Activated T-cell treated with anti-CD3 and anti-CD28 coated beads, Interleukin-2, amount 50 U/mL, for 1 hour (primary cell): ENCODE measurements around the gene UBTD2.
"Not testable (repeated sequence)": the region's sequence is repeated elsewhere in the genome, so short reads cannot be mapped to it uniquely, and the experiment has no call there.

Experiments used
- DNase-seq: peaks from one replicate; pipeline ENCODE4 v3.0.0-alpha.2; 2020

Gene UBTD2

GRCh38 chr5:172283020-172283861 lies at the start of gene UBTD2:
TSS of gene UBTD2 (minus strand) at chr5:172283764. CDS start at chr5:172283665, 99 bp downstream.
- no peak for DNase-seq

DNA sequence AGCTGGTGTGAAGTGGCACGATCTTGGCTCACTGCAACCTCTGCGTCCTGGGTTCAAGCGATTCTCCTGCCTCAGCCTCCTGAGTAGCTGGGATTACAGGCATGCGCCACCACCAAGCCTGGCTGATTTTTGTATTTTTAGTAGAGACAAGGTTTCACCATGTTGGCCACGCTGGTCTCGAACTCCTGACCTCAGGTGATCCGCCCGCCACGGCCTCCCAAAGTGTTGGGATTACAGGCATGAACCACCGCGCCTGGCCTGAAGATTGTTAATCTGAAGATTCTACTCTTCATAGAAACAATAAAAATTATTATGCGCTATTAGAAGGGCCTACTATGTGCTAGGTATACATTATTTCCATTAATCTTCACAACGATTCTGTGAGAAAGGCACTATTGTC lies 43.3 kb upstream of the UBTD2 start:
- DNase-seq, result not testable (repeated sequence)

DNA sequence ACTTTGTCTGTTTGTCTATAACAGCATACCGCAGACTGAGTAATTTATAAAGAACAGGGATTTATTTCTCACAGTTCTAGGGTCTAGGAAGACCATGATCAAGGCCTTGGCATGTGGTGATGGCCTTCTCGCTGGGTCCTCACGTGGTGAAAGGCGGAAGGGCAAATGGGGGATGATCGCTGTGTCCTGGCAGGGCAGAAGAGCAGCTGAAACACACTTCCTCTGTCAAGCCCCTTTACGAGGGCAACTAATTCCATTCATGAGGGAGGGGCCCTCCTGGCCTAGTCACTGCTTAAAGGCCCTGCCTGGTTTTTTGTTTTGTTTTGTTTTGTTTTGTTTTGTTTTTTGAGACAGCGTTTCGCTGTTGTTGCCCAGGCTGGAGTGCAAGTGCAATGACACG lies 41.9 kb upstream of the UBTD2 start:
- DNase-seq, result no peak

GRCh38 chr5:172322028-172322965 lies 38.7 kb upstream of the UBTD2 start:
- no peak for DNase-seq

DNA sequence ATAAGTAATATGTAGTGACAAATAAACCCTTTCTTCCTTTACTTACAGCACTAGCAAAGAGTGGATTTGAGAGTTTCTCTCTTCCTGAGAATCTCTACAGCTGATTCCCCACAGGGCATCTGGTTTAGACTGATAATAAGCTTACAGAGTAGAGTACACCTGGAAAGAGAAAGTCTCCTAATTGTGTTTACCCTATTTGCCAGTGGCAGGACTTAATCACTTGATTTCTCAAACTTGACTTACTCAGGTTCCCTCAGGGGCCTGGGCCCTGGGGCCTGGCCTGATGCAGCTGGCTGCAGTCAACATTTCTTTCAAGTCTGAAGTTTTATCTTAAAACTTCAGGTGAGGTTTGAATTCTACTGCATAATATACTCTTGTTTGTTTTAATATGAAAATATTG lies 38.0 kb upstream of the UBTD2 start:
- DNase-seq, result no peak

DNA sequence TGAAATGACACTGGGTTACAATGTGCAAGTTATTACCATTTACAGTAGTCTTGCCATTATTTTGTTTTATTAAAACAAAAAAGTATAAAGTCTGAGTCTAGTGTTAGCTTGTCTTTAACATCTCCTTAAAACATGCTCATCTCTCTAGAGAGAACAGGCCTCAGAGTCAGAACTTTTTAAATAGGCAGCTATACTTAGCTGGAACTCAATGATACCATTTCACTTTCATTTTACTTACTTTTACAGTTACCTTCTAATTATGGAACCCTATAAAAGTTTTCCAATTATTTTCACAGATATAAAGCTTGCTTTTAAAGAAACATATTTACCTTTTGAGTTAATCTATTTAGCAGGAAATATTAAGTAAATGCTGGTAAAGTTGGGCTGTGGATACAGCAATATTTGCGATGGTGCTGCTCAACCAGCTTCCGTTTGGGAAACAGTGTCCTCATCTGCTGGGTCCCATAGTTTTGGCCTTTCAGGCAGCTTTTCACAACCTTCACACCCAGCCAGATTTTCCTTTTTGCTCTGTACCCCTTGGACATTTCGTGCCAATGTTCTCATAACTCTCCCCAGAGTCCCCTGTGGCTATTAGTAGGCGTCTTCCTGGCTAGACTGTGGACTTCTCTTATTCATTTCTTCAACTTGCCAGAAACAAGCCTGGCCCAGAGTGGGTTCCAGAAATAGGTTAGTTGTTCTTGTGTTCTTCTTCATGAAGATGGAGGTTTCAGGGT lies 36.3 kb upstream of the UBTD2 start:
- no peak for DNase-seq

DNA sequence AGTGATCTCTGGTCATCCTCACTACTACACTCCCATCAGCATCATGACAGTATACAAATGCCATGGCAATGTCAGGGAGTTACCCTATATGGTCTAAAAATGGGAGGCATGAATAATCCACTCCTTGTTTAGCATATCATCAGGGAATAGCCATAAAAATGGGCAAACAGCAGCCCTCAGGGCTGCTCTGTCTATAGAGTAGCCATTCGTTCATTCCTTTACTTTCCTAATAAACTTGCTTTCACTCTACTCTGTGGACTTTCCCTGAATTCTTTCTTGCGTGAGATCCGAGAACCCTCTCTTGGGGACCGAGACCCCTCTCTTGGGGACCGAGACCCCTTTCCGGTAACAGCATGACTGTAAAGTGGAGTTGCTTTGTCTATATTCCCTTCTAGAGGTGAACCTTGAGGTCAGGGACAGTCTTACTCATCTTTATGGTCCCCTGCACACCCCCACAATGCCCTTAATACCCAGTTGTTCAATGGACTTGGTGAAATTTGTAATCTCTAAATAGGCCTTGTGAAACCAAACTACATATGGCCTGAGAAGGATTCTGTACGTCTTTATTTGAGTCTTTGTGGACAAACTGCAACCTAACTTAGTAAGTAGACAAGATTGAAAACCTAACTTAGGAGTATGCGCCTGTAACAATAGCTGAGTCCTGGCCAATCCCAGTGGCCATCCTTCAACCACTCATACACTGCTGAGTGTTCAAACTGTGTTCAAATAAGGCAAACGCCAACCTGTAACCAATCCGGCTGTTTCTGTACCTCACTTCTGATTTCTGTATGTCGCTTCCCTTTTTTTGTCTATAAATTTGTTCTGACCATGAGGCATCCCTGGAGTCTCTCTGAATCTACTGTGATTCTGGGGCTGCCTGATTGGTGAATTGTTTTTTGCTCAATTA lies 32.3 kb upstream of the UBTD2 start:
- no peak for DNase-seq

DNA sequence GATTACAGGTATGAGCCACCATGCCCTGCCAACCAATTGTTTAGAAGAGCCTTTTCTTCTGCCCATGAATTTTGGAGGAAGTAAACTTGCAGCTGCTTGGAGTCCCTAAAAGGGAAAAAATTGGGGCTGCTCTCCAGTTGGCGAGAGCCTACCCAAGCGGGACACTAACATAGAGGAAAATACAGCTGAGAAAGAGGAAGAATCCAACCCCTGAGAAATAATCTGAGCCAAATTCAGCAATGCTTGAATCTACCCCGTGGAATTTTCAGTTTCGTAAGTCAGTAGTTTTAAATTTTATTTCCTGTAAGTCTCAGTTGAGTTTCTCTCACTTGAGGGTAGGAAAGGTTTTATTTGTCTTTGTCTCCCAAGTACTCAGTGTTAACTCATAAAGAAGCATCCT lies 30.4 kb upstream of the UBTD2 start:
- no peak for DNase-seq

DNA sequence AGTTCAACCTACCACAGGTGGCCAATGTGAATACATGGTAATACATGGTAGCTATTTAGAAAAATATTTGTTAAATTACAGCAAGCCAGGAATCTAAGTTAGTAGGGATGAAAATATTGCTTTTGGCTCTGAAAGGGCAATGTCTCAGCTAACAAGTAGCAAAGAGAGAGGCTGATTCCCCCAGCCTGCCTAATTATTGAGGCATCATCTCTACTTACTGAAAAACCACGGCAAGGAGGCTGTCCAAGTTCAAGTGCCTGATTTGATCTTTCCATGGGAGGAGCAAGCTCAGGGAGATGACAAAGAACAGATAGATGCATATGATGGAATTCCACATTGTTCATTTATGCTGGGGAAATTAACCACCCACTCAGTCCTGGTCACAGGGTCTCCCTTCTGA lies 28.7 kb upstream of the UBTD2 start:
- no peak for DNase-seq

DNA sequence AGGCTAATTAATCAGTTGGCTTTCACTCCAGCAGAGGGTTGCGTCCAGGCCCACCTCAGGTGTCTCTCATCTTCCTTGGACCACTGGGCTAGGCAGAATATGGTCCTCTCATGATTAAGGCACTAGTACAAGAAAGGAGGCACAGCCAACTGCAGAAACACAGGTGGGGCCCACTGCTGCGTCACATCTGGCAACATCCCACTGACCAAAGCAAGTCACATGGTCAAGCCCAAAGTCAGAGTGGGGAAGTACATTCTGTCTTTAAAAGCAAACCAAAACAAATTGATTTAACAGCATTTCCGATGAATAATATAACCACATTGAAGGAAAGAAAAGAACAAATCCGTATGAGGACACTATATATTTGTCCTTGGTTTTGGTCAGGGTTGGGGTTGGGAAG lies 28.0 kb upstream of the UBTD2 start:
- DNase-seq, result no peak

- no peak for DNase-seq
These were observed 27.5 kb upstream of the UBTD2 start for GRCh38 chr5:172311026-172311425.

GRCh38 chr5:172305380-172305779 lies 21.8 kb upstream of the UBTD2 start:
- DNase-seq, result no peak

- DNase-seq, result no peak
These were observed 20.2 kb upstream of the UBTD2 start for GRCh38 chr5:172303572-172304335.

GRCh38 chr5:172303162-172303561 lies 19.6 kb upstream of the UBTD2 start:
- DNase-seq, result no peak

DNA sequence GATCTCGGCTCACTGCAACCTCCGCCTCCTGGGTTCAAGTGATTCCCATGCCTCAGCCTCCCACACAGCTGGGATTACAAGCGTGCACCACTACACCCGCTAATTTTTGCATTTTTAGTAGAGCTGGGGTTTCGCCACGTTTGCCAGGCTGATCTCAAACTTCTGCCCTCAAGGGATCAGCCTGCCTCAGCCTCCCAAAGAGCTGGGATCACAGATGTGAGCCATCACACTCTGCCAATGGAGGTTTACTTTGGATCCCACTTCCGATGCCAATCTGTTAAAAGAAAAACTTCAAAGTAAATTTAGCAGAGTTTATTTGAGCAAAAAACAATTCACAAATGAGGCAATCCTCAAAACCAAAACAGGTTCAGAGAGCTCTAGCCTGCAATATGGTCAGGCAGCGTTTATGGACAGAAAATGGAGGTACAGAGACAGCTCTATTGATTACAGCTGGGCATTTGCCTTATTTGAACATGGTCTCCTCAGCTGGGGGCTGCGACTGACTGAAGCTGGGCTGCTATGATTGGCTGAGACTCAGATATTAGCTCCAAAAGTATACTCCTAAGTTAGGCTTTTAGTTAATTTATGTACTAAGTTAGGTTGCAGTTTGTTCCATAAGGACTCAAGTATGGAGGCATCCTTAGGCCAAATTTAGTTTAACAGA lies 18.6 kb upstream of the UBTD2 start:
- no peak for DNase-seq

DNA sequence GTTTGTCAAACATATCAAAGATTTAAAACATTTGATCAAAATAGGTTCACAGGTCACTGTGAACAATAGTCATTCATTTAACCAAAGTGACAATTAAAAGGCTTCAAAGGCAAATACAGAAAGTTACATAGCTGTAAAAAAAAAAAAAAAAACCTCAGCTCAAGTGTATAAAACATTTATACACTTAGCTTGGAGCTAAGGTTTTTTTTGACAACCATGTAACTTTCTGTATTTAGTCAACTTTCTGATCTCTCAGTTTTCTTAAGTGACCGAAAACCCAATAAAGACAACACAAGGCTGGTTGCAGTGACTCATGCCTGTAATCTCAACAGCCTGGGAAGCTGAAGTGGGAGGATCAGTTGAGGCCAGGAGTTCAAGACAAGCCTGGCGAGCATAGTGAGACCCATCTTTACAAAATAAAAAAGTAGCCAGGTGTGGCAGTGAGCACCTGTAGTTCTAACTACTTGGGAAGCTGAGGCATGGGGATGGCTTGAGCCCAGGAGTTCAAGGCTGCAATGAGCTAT lies 16.4 kb upstream of the UBTD2 start:
- DNase-seq, result no peak

DNA sequence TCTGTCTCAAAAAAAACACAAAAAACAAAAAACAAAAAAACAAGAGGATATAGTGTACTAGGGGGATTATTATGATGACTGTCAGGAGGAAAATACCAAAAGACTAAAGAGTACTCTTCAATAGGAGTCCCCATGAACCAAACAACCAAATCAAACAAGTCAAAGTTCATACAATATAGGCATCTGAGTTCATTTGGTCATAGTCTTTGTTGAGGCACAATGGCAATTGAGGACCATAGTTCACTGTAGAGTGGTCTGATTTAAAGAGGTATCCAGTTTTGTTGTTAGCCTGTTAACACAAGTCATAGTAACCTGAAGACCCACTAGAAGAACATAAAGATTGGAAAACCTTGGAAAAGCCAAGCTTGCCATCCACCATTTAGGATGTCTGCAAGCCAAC lies 11.3 kb upstream of the UBTD2 start:
- no peak for DNase-seq

DNA sequence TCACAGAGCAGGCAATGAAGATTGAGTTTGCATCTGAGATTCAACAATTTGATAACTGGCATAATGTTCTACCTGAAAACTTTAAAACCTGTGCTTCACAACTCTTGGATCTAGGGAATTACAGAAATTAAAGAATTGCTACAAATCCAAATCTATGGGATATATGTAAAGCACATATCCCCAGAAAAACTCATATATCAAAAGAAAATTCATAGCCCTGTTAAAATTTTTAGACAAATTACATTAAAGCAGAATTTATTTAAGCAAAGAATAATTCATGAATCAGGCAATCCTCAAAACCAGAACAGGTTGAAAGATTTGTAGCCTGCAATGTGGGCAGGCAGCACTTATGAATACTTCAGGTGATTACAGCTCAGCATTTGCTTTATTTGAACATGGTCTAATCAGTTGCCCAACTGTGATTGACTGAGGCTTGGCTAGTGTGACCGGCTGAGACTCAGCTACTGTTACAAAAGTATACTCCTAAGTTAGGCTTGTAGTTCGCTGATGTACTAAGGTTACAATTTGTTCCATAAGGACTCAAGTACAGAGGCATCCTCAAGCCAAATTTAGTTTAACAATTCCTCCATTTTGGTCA lies 10.3 kb upstream of the UBTD2 start:
- no peak for DNase-seq

- peak; percentile 51 for DNase-seq
These were observed 9.6 kb upstream of the UBTD2 start for GRCh38 chr5:172293054-172293744.
